Body of pancreas (tissue), 4 donors: ENCODE measurements around the gene C2CD5.

Experiments used
- CTCF ChIP-seq, 7 experiments: fragments of 450-650 bp in 4 of 7; fragments of 200-600 bp in 3 of 7; sonication (generic) in 3 of 7; IDR thresholded peaks; one replicate each; pipeline ENCODE4 v1.5.1; 2016 to 2019; ENCODE audit warnings: antibody characterized with exemption in 7 of 7
- POLR2A ChIP-seq, 3 donors: fragments of 450-650 bp; IDR thresholded peaks; one replicate each; pipeline ENCODE4 v1.6.1; 2016; ENCODE audit warnings: antibody characterized with exemption in 3 of 3, mild to moderate bottlenecking in 2 of 3

- no peak for TF ChIP-seq CTCF (IDR thresholded peaks at IDR 0.05)
- no peak for TF ChIP-seq POLR2A (IDR thresholded peaks at IDR 0.05)
These were observed 64.3 kb downstream of the C2CD5 start for GRCh38 chr12:22480016-22480415.
